Naive thymus-derived CD4-positive, alpha-beta T cell (primary cell): ENCODE measurements around the gene ZBTB20. TPM values are rescaled to one million over a fixed set of nuclear protein-coding genes. Genes with fewer than 3 reads are reported as not detected.

Experiments used
- ATAC-seq: fragments of 150-1000 bp; cut with Tn5 transposase; 2 replicates; pipeline ENCODE4 v1.10.0; 2021; ENCODE audit warnings: mild to moderate bottlenecking, moderate library complexity
- CTCF ChIA-PET: fragments of 350-600 bp; sonication (Branson Sonifier 250); formaldehyde crosslinking; loops from one replicate; lab custom pipeline; 2021; ENCODE audit warnings: antibody characterized with exemption; lab: Charles Lee
- POLR2A ChIA-PET: fragments of 350-600 bp; sonication (Branson Sonifier 250); formaldehyde crosslinking; loops from one replicate; lab custom pipeline; 2021; ENCODE audit warnings: antibody characterized with exemption, inconsistent platforms; lab: Charles Lee
- DNase-seq, 9 donors: peaks; one replicate each; pipeline versions ENCODE4 v3.0.0 to v3.0.0-alpha.2; 2020 to 2022; ENCODE audit warnings: mixed read lengths in 1 of 9
- H3K27ac ChIP-seq: one replicate; pipeline ENCODE4 v1.7.0; 2013; ENCODE audit warnings: mild to moderate bottlenecking, low read depth, low read length, moderate library complexity
- H3K27me3 ChIP-seq, 2 donors: one replicate each; pipeline ENCODE4 v1.7.0; 2013; ENCODE audit warnings: low read length in 2 of 2, mild to moderate bottlenecking in 2 of 2, moderate library complexity in 2 of 2; ENCODE audit not compliant: control insufficient read depth in 2 of 2, insufficient read depth in 2 of 2
- H3K36me3 ChIP-seq, 3 experiments: 1 replicate in 2 of 3; 2 replicates in 1 of 3; pipeline ENCODE4 v1.7.0; 2013; ENCODE audit warnings: low read length in 3 of 3, mild to moderate bottlenecking in 3 of 3, moderate library complexity in 1 of 3; ENCODE audit not compliant: insufficient read depth in 3 of 3, control insufficient read depth in 2 of 3
- H3K4me1 ChIP-seq, 2 donors: one replicate each; pipeline ENCODE4 v1.7.0; 2013; ENCODE audit warnings: low read length in 2 of 2, mild to moderate bottlenecking in 2 of 2, moderate library complexity in 1 of 2; ENCODE audit not compliant: control insufficient read depth in 2 of 2, insufficient read depth in 2 of 2
- H3K4me3 ChIP-seq: 2 replicates; pipeline ENCODE4 v1.7.0; 2013; ENCODE audit warnings: mild to moderate bottlenecking, low read length
- H3K9me3 ChIP-seq, 3 experiments: 1 replicate in 2 of 3; 2 replicates in 1 of 3; pipeline ENCODE4 v1.7.0; 2013; ENCODE audit warnings: low read length in 3 of 3; ENCODE audit not compliant: control insufficient read depth in 2 of 3
- H3K27ac Mint-ChIP-seq, 9 donors: one replicate each; pipeline ENCODE4 v1.8.0; 2020 to 2022; ENCODE audit warnings: mixed read lengths in 9 of 9, mild to moderate bottlenecking in 8 of 9, moderate library complexity in 5 of 9, inconsistent platforms in 2 of 9
- H3K27me3 Mint-ChIP-seq, 5 donors: one replicate each; pipeline ENCODE4 v1.8.0; 2021 to 2022; ENCODE audit warnings: mixed read lengths in 5 of 5, mild to moderate bottlenecking in 1 of 5
- H3K36me3 Mint-ChIP-seq, 5 donors: one replicate each; pipeline ENCODE4 v1.8.0; 2020 to 2022; ENCODE audit warnings: mixed read lengths in 5 of 5, mild to moderate bottlenecking in 3 of 5, inconsistent platforms in 1 of 5
- H3K4me1 Mint-ChIP-seq, 7 donors: one replicate each; pipeline ENCODE4 v1.8.0; 2020 to 2022; ENCODE audit warnings: mixed read lengths in 7 of 7, mild to moderate bottlenecking in 3 of 7, inconsistent platforms in 1 of 7
- H3K4me3 Mint-ChIP-seq, 10 donors: one replicate each; pipeline ENCODE4 v1.8.0; 2020 to 2022; ENCODE audit warnings: mild to moderate bottlenecking in 10 of 10, mixed read lengths in 10 of 10, moderate library complexity in 6 of 10, inconsistent platforms in 2 of 10
- H3K9me3 Mint-ChIP-seq, 11 donors: one replicate each; pipeline ENCODE4 v1.8.0; 2020 to 2022; ENCODE audit warnings: mixed read lengths in 11 of 11, mild to moderate bottlenecking in 4 of 11, inconsistent platforms in 1 of 11, moderate library complexity in 1 of 11
- intact Hi-C, 2 donors: fragments of 100-400 bp; cut with micrococcal nuclease; formaldehyde crosslinking; loops; one replicate each; pipeline ENCODE4 v1.15.1; 2023
- polyA plus RNA-seq, 2 donors: library from polyadenylated mRNA; unstranded; fragments of 300-500 nt; fragmentation: Illumina TruSeq; gene quantifications; one replicate each; pipeline ENCODE4 v1.2.3, GENCODE V29; 2021
- total RNA-seq, 6 experiments: library from RNA in 5 of 6; stranded (reverse) in 5 of 6; gene quantifications; 1 replicate in 5 of 6; 2 replicates in 1 of 6; pipeline ENCODE4 v1.2.3 and lab custom pipeline; 2021 to 2026

The ZBTB20 gene
- total and polyA plus RNA-seq, 7 experiments from 2014 or later: 14.9 to 69.5 (median 59.2) TPM

GRCh38 chr3:114666623-114667022 is 480.5 kb downstream of the ZBTB20 start:
- DNase-seq (no peak), ATAC-seq (no peak)
- intact Hi-C loops: no loop called here
- Mint-ChIP-seq H3K4me1 (peaks cover 0 to 4% (median 0%) of the 10 kb centered on the region in 7 donors), H3K9me3 (peaks cover 0 to 23% (median 10%) of the 10 kb centered on the region in 11 donors), H3K36me3 (peaks cover 0 to 38% (median 30%) of the 10 kb centered on the region in 5 donors), H3K4me3 (no peak overlapping the region), H3K27ac (no peak overlapping the region), H3K27me3 (no peaks in the 10 kb centered on the region)
- H3K4me3 ChIP-seq: no peak overlapping the region
- ChIA-PET POLR2A (no interaction called here), CTCF (no interaction called here)
- H3K4me1 ChIP-seq: no peaks in the 10 kb centered on the region
- H3K9me3 ChIP-seq: peaks cover 0 to 9% (median 0%) of the 10 kb centered on the region in 3 experiments
- no peaks in the 10 kb centered on the region for H3K36me3 ChIP-seq
- H3K27ac ChIP-seq: no peak overlapping the region
- no peaks in the 10 kb centered on the region for H3K27me3 ChIP-seq

- Mint-ChIP-seq H3K27me3 (no peaks in the 10 kb centered on the region), H3K27ac (no peak overlapping the region), H3K36me3 (peaks cover 0 to 50% (median 42%) of the 10 kb centered on the region in 5 donors), H3K4me3 (no peak overlapping the region), H3K9me3 (peaks cover 0 to 24% (median 10%) of the 10 kb centered on the region in 11 donors), H3K4me1 (peaks cover 0 to 3% (median 0%) of the 10 kb centered on the region in 7 donors)
- H3K36me3 ChIP-seq: no peaks in the 10 kb centered on the region
- no peak for DNase-seq
- ChIA-PET CTCF (no interaction called here), POLR2A (no interaction called here)
- intact Hi-C loops: no loop called here
- H3K4me1 ChIP-seq: no peaks in the 10 kb centered on the region
- no peak overlapping the region for H3K4me3 ChIP-seq
- H3K27me3 ChIP-seq: no peaks in the 10 kb centered on the region
- H3K27ac ChIP-seq: no peak overlapping the region
- no peak for ATAC-seq
- H3K9me3 ChIP-seq: peaks cover 0 to 9% (median 0%) of the 10 kb centered on the region in 3 experiments
These were observed 483.1 kb downstream of the ZBTB20 start for GRCh38 chr3:114664006-114664405.

- H3K27ac ChIP-seq: no peak overlapping the region
- H3K9me3 ChIP-seq: peaks cover 0 to 9% (median 0%) of the 10 kb centered on the region in 3 experiments
- ATAC-seq: no peak
- H3K4me3 ChIP-seq: no peak overlapping the region
- peaks cover 0 to 24% (median 8%) of the 10 kb centered on the region in 11 donors for H3K9me3 Mint-ChIP-seq
- intact Hi-C loops: no loop called here
- no peaks in the 10 kb centered on the region for H3K4me1 ChIP-seq
- no peaks in the 10 kb centered on the region for H3K27me3 Mint-ChIP-seq
- no peak overlapping the region for H3K4me3 Mint-ChIP-seq
- no peak for DNase-seq
- no peaks in the 10 kb centered on the region for H3K36me3 ChIP-seq
- peaks cover 0 to 3% (median 0%) of the 10 kb centered on the region in 7 donors for H3K4me1 Mint-ChIP-seq
- no peaks in the 10 kb centered on the region for H3K27me3 ChIP-seq
- H3K36me3 Mint-ChIP-seq: peaks cover 0 to 58% (median 45%) of the 10 kb centered on the region in 5 donors
- POLR2A ChIA-PET: no interaction called here
- CTCF ChIA-PET: no interaction called here
- no peak overlapping the region for H3K27ac Mint-ChIP-seq
These were observed 486.3 kb downstream of the ZBTB20 start for GRCh38 chr3:114660808-114661207.

DNA sequence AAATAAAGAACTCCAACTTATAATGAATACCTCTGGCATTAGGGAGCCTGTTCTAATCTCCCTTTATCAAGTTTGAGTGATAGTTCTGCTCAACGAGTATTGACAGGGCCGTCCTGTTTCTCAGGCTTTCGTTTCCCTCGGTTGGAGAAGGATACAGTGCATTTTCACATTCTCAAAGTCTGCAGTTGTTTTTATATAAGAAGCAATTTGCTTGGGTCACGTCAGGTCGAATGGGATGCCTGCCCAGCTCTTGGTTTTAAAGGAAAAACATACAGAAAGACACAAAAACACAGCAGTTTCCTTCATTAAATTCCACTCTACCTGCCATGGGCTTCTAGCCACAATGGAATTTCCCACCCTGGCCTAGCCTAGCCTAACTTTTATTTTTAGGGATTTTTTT is 487.0 kb downstream of the ZBTB20 start:
- Mint-ChIP-seq H3K36me3 (peaks cover 0 to 53% (median 42%) of the 10 kb centered on the region in 5 donors), H3K9me3 (peaks cover 0 to 22% (median 5%) of the 10 kb centered on the region in 11 donors), H3K4me1 (peaks cover 0 to 3% (median 0%) of the 10 kb centered on the region in 7 donors), H3K4me3 (no peak overlapping the region), H3K27me3 (no peaks in the 10 kb centered on the region), H3K27ac (no peak overlapping the region)
- Histone ChIP-seq H3K4me3 (no peak overlapping the region), H3K27ac (no peak overlapping the region), H3K9me3 (peaks cover 0 to 9% (median 0%) of the 10 kb centered on the region in 3 experiments), H3K4me1 (no peaks in the 10 kb centered on the region), H3K36me3 (no peaks in the 10 kb centered on the region), H3K27me3 (no peaks in the 10 kb centered on the region)
- ATAC-seq (no peak), DNase-seq (no peak)
- ChIA-PET CTCF (no interaction called here), POLR2A (no interaction called here)
- intact Hi-C loops: no loop called here

GRCh38 chr3:114659109-114660061 is 487.7 kb downstream of the ZBTB20 start:
- intact Hi-C loops: no loop called here
- ChIA-PET POLR2A (no interaction called here), CTCF (no interaction called here)
- DNase-seq (no peak), ATAC-seq (no peak)
- no peaks in the 10 kb centered on the region for H3K36me3 ChIP-seq
- H3K27me3 Mint-ChIP-seq: no peaks in the 10 kb centered on the region
- H3K36me3 Mint-ChIP-seq: peaks cover 0 to 46% (median 38%) of the 10 kb centered on the region in 5 donors
- no peak overlapping the region for H3K4me3 ChIP-seq
- no peak overlapping the region for H3K4me3 Mint-ChIP-seq
- no peaks in the 10 kb centered on the region for H3K4me1 ChIP-seq
- H3K27ac Mint-ChIP-seq: no peak overlapping the region
- no peaks in the 10 kb centered on the region for H3K27me3 ChIP-seq
- H3K27ac ChIP-seq: no peak overlapping the region
- H3K9me3 ChIP-seq: peaks cover 0 to 7% (median 0%) of the 10 kb centered on the region in 3 experiments
- peaks cover 0 to 3% (median 0%) of the 10 kb centered on the region in 7 donors for H3K4me1 Mint-ChIP-seq
- H3K9me3 Mint-ChIP-seq: peaks cover 0 to 15% (median 5%) of the 10 kb centered on the region in 11 donors

- DNase-seq: no peak
- CTCF ChIA-PET: no interaction called here
- H3K9me3 ChIP-seq: no peaks in the 10 kb centered on the region
- peaks cover 0 to 4% (median 0%) of the 10 kb centered on the region in 11 donors for H3K9me3 Mint-ChIP-seq
- H3K27ac Mint-ChIP-seq: no peak overlapping the region
- H3K27me3 Mint-ChIP-seq: no peaks in the 10 kb centered on the region
- H3K4me1 Mint-ChIP-seq: peaks cover 0 to 13% (median 3%) of the 10 kb centered on the region in 7 donors
- H3K27me3 ChIP-seq: no peaks in the 10 kb centered on the region
- H3K36me3 Mint-ChIP-seq: peaks cover 0 to 27% (median 16%) of the 10 kb centered on the region in 5 donors
- no peak overlapping the region for H3K4me3 ChIP-seq
- POLR2A ChIA-PET: interaction anchor here (0.6 kb wide), 1 partner anchor 448 kb away, joined by 6 read pairs; no protein-coding TSS in a partner anchor
- H3K4me1 ChIP-seq: no peaks in the 10 kb centered on the region
- no peaks in the 10 kb centered on the region for H3K36me3 ChIP-seq
- no peak overlapping the region for H3K27ac ChIP-seq
- H3K4me3 Mint-ChIP-seq: no peak overlapping the region
- ATAC-seq: no peak
- intact Hi-C loops: no loop called here
These were observed 495.5 kb downstream of the ZBTB20 start for GRCh38 chr3:114651555-114651954.
